MM.1S (cell line): ENCODE measurements around the gene AJUBA.

Source experiments
- DNase-seq: peaks from one replicate; pipeline ENCODE4 v3.0.0-alpha.2; 2015
- H2AFZ ChIP-seq: fragments of 300-600 bp; sonication (generic); 2 replicates; pipeline ENCODE4 v1.6.0; 2016; ENCODE audit warnings: antibody characterized with exemption, low read length
- H3F3A ChIP-seq: fragments of 300-600 bp; sonication (generic); 2 replicates; pipeline ENCODE4 v1.6.1; 2016; ENCODE audit warnings: mild to moderate bottlenecking, antibody characterized with exemption, low read length, moderate library complexity, mixed read lengths; ENCODE audit not compliant: insufficient read depth
- H3K27ac ChIP-seq: fragments of 300-600 bp; sonication (generic); 2 replicates; pipeline ENCODE4 v1.5.1; 2016; ENCODE audit warnings: mild to moderate bottlenecking, low read length
- H3K27me3 ChIP-seq: fragments of 300-600 bp; sonication (generic); replicated peaks from 2 replicates; pipeline ENCODE4 v1.6.0; 2016; ENCODE audit warnings: low read length; ENCODE audit not compliant: insufficient read depth
- H3K36me3 ChIP-seq: fragments of 300-600 bp; sonication (generic); replicated peaks from 2 replicates; pipeline ENCODE4 v1.6.1; 2016; ENCODE audit warnings: mild to moderate bottlenecking, low read length, mixed read lengths; ENCODE audit not compliant: insufficient read depth
- H3K4me1 ChIP-seq: fragments of 300-600 bp; sonication (generic); 2 replicates; pipeline ENCODE4 v1.6.1; 2016; ENCODE audit warnings: low read length, mixed read lengths
- H3K4me2 ChIP-seq: fragments of 300-600 bp; sonication (generic); 2 replicates; pipeline ENCODE4 v1.6.0; 2016; ENCODE audit warnings: low read depth, low read length
- H3K4me3 ChIP-seq: fragments of 300-600 bp; sonication (generic); 2 replicates; pipeline ENCODE4 v1.5.1; 2016; ENCODE audit warnings: low read length, mixed read lengths
- H3K79me2 ChIP-seq: fragments of 300-600 bp; sonication (generic); 2 replicates; pipeline ENCODE4 v1.6.1; 2016; ENCODE audit warnings: mixed run types, low read length, mixed read lengths
- H3K9ac ChIP-seq: fragments of 300-600 bp; sonication (generic); 2 replicates; pipeline ENCODE4 v1.6.1; 2016; ENCODE audit warnings: low read length, mixed read lengths
- H3K9me2 ChIP-seq: fragments of 300-600 bp; sonication (generic); replicated peaks from 2 replicates; pipeline ENCODE4 v1.6.1; 2016; ENCODE audit warnings: mild to moderate bottlenecking, low read length, mixed read lengths; ENCODE audit not compliant: insufficient read depth
- H3K9me3 ChIP-seq: fragments of 300-600 bp; sonication (generic); replicated peaks from 2 replicates; pipeline ENCODE4 v1.6.1; 2016; ENCODE audit warnings: mild to moderate bottlenecking, low read length, mixed read lengths; ENCODE audit not compliant: insufficient read depth
- H4K20me1 ChIP-seq: fragments of 300-600 bp; sonication (generic); 2 replicates; pipeline ENCODE4 v1.6.1; 2016; ENCODE audit warnings: mild to moderate bottlenecking, low read length, moderate library complexity, mixed read lengths; ENCODE audit not compliant: insufficient read depth
- CTCF ChIP-seq: fragments of 300-600 bp; sonication (generic); IDR thresholded peaks from 2 replicates; pipeline ENCODE4 v1.5.1; 2016; ENCODE audit warnings: antibody characterized with exemption, low read length, mixed read lengths
- EZH2 ChIP-seq: fragments of 300-600 bp; sonication (generic); optimal IDR thresholded peaks from 2 replicates; pipeline ENCODE3; 2017; ENCODE audit warnings: low read depth, mild to moderate bottlenecking, antibody characterized with exemption, low read length, mixed read lengths
- EZH2phosphoT487 ChIP-seq: fragments of 300-600 bp; sonication (generic); IDR thresholded peaks from 2 replicates; pipeline ENCODE4 v1.6.1; 2018; ENCODE audit warnings: antibody characterized with exemption, low read length

Gene AJUBA

GRCh38 chr14:23021889-23022442, 39.6 kb upstream of the AJUBA start:
- H4K20me1 ChIP-seq, result no peaks in the 10 kb centered on the region
- no peaks in the 10 kb centered on the region for H3F3A ChIP-seq
- no peak overlapping the region for H3K9ac ChIP-seq
- H3K9me3 ChIP-seq, result no peaks in the 10 kb centered on the region
- H3K27ac ChIP-seq, result no peak overlapping the region
- H3K79me2 ChIP-seq, result no peaks in the 10 kb centered on the region
- TF ChIP-seq EZH2 (no peak), EZH2phosphoT487 (no peak), CTCF (no peak)
- H3K4me3 ChIP-seq, result no peak overlapping the region
- no peaks in the 10 kb centered on the region for H3K4me1 ChIP-seq
- H3K36me3 ChIP-seq, result no peaks in the 10 kb centered on the region
- DNase-seq, result no peak
- no peak overlapping the region for H2AFZ ChIP-seq
- H3K9me2 ChIP-seq, result no peaks in the 10 kb centered on the region
- no peak overlapping the region for H3K4me2 ChIP-seq
- no peaks in the 10 kb centered on the region for H3K27me3 ChIP-seq

GRCh38 chr14:23021434-23021833, 39.1 kb upstream of the AJUBA start:
- no peak overlapping the region for H2AFZ ChIP-seq

GRCh38 chr14:23020143-23021128, 38.1 kb upstream of the AJUBA start:
- no peaks in the 10 kb centered on the region for H3K79me2 ChIP-seq
- no peak overlapping the region for H3K27ac ChIP-seq
- H3K4me3 ChIP-seq, result no peak overlapping the region
- no peaks in the 10 kb centered on the region for H3K9me2 ChIP-seq
- H3K9ac ChIP-seq, result no peak overlapping the region
- H3K36me3 ChIP-seq, result no peaks in the 10 kb centered on the region
- H4K20me1 ChIP-seq, result no peaks in the 10 kb centered on the region
- no peak overlapping the region for H2AFZ ChIP-seq
- H3K4me1 ChIP-seq, result no peaks in the 10 kb centered on the region
- H3F3A ChIP-seq, result no peaks in the 10 kb centered on the region
- no peak for TF ChIP-seq EZH2
- no peak for TF ChIP-seq EZH2phosphoT487
- no peak for TF ChIP-seq CTCF
- H3K4me2 ChIP-seq, result no peak overlapping the region
- DNase-seq, result no peak
- H3K9me3 ChIP-seq, result no peaks in the 10 kb centered on the region
- no peaks in the 10 kb centered on the region for H3K27me3 ChIP-seq

More at GRCh38 chr14:23021434-23021833, 39.1 kb upstream of the AJUBA start:
- H3K4me1 ChIP-seq, result no peaks in the 10 kb centered on the region
- no peaks in the 10 kb centered on the region for H3F3A ChIP-seq
- H3K79me2 ChIP-seq, result no peaks in the 10 kb centered on the region
- DNase-seq, result no peak
- no peaks in the 10 kb centered on the region for H3K9me3 ChIP-seq
- no peak overlapping the region for H3K9ac ChIP-seq
- no peak overlapping the region for H3K4me3 ChIP-seq
- H3K27me3 ChIP-seq, result no peaks in the 10 kb centered on the region
- H3K9me2 ChIP-seq, result no peaks in the 10 kb centered on the region
- no peaks in the 10 kb centered on the region for H4K20me1 ChIP-seq
- TF ChIP-seq EZH2phosphoT487 (no peak), CTCF (no peak), EZH2 (no peak)
- no peaks in the 10 kb centered on the region for H3K36me3 ChIP-seq
- no peak overlapping the region for H3K4me2 ChIP-seq
- no peak overlapping the region for H3K27ac ChIP-seq
